Right lobe of liver (tissue), 6 donors: ENCODE data around the gene RIPK3. TPM values are rescaled to one million over a fixed set of nuclear protein-coding genes. Genes with fewer than 3 reads are reported as not detected.
"Not testable (repeated sequence)": the region's sequence is repeated elsewhere in the genome, so short reads cannot be mapped to it uniquely, and the experiment has no call there.

Source experiments
- ATAC-seq, 4 donors: fragments of 200-7000 bp; cut with Tn5 transposase; one replicate each; pipeline ENCODE4 v1.9.1; 2020; ENCODE audit warnings: mild to moderate bottlenecking in 4 of 4, moderate library complexity in 4 of 4
- DNase-seq, 3 donors: peaks; one replicate each; pipeline ENCODE4 v3.0.0-alpha.2; 2020
- H3K27ac ChIP-seq, 3 donors: fragments of 200-600 bp; one replicate each; pipeline ENCODE4 v1.8.0; 2022
- H3K27me3 ChIP-seq, 2 donors: fragments of 200-600 bp; one replicate each; pipeline ENCODE4 v1.8.0; 2022
- H3K36me3 ChIP-seq, 4 donors: fragments of 200-600 bp; sonication (generic) in 1 of 4; one replicate each; pipeline versions ENCODE4 v1.5.1 to v1.8.0; 2017 to 2022; ENCODE audit warnings: control low read depth in 1 of 4
- H3K4me1 ChIP-seq, 4 donors: fragments of 200-600 bp; sonication (generic) in 1 of 4; one replicate each; pipeline versions ENCODE4 v1.5.1 to v1.8.0; 2017 to 2022; ENCODE audit warnings: control low read depth in 1 of 4
- H3K4me3 ChIP-seq, 3 donors: fragments of 200-600 bp; one replicate each; pipeline ENCODE4 v1.8.0; 2022
- H3K9me3 ChIP-seq, 4 donors: fragments of 200-600 bp; sonication (generic) in 1 of 4; one replicate each; pipeline versions ENCODE4 v1.5.1 to v1.8.0; 2017 to 2022; ENCODE audit warnings: control low read depth in 1 of 4
- POLR2A ChIP-seq: fragments of 450-650 bp; IDR thresholded peaks from one replicate; pipeline ENCODE4 v1.6.1; 2017; ENCODE audit warnings: antibody characterized with exemption, mild to moderate bottlenecking
- WGBS: methylation state at CpG from one replicate; pipeline ENCODE4 v1.1.6; 2018; ENCODE audit warnings: low coverage, low lambda C conversion rate; ENCODE audit not compliant: insufficient coverage; ENCODE audit errors: missing lambda C conversion rate; 5-methylcytosine and 5-hydroxymethylcytosine counted together
- intact Hi-C, 2 donors: fragments of 100-400 bp; cut with DNase I; formaldehyde crosslinking; loops; one replicate each; pipeline versions ENCODE4 v1.11.2 to v1.14.1; 2022
- long read RNA-seq: library from polyadenylated mRNA; unstranded; transcript quantifications from one replicate; pipeline ENCODE4 v2.0.0, GENCODE V29; 2019
- total RNA-seq, 6 experiments: library from RNA; depleted of rRNA in 2 of 6; stranded (reverse); fragments of >200 nt in 2 of 6; fragmentation: NEBNext Ultra II Directional in 3 of 6; extraction: Animal tissue kit (Norgen Biotek cat#: 25700) in 3 of 6; gene quantifications; one replicate each; pipeline versions ENCODE4 v1.1.0 to v1.2.4, GENCODE V29; 2016 to 2023
- TF ChIP-seq, protein P1 (sequence below), 4 donors: fragments of 200-600 bp in 3 of 4; fragments of 450-650 bp in 1 of 4; IDR thresholded peaks; one replicate each; pipeline versions ENCODE4 v1.5.1 to v1.8.0; 2016 to 2022; ENCODE audit warnings: antibody characterized with exemption in 4 of 4, mild to moderate bottlenecking in 2 of 4
- donor health status: DM: no; HTN: yes; CAD: no.
- donor health status: DM: no; HTN: no; CAD: no.
- donor health status: DM: no; HTN: no; CAD: no.
- donor health status: DM: no; HTN: yes; CAD: no.
- donor health status: DM: no; HTN: yes; CAD: no.

The RIPK3 gene
- total RNA-seq: 1 to 10 TPM in 2 of 6 experiments, under 1 TPM in 4; 0.70 to 1.6 (median 0.90) TPM
- long read RNA-seq: 0 reads

DNA sequence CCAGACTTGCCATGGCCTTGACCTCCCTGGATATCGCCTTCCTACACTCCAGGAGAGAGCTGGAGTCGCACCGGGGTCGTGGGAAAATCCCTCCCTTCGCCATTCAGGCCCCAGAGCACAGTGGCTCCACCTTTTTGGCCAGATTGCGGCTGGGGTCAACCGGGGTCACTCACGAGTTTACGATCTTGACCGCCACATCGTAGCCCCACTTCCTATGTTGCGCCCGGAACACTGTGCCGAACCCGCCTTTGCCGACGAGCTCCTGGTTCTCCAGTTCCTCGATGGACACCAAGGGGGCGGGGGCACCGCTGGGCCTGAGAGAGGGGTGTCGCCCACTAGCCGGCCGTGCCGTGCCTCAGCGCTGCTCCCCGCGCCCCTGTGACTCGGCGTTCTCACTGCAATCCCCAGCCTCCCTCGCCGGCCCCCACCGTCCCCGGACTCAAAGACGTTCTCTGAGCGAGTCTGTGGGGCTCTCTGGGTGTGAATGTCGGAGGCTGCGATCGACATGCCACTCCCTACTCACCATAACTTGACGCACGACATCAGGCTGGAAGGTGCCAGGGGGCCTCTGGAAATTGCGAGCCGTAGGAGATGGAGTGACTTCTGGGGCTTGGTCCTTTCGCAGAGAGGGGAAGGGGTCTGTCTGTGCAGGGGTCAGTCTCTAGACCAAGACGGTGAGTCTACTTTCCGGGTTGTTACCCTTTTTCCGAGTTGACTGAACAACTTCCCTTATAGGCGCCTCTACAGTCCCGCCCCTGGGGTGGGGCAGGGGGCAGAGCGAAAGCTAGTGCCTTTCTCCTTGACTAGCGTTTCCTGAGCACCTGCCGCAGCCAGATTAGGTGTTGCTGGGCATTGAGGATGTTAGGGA lies at the start of gene RIPK3:
Gene RIPK3 (minus strand): TSS at position 708 of the 868 bp plus-strand sequence. CDS start 165 bp downstream, at position 543.
- peak within 1 kb of the TSS; percentile 18 to 41 (median 18) for H3K4me3 ChIP-seq
- intact Hi-C loops: no loop called here
- H3K36me3 ChIP-seq: no peaks in the 10 kb centered on the region
- peak; percentile 22 to 48 (median 44) for ATAC-seq
- no peaks in the 10 kb centered on the region for H3K27me3 ChIP-seq
- TF ChIP-seq POLR2A: no peak
- TF ChIP-seq, protein P1, sequence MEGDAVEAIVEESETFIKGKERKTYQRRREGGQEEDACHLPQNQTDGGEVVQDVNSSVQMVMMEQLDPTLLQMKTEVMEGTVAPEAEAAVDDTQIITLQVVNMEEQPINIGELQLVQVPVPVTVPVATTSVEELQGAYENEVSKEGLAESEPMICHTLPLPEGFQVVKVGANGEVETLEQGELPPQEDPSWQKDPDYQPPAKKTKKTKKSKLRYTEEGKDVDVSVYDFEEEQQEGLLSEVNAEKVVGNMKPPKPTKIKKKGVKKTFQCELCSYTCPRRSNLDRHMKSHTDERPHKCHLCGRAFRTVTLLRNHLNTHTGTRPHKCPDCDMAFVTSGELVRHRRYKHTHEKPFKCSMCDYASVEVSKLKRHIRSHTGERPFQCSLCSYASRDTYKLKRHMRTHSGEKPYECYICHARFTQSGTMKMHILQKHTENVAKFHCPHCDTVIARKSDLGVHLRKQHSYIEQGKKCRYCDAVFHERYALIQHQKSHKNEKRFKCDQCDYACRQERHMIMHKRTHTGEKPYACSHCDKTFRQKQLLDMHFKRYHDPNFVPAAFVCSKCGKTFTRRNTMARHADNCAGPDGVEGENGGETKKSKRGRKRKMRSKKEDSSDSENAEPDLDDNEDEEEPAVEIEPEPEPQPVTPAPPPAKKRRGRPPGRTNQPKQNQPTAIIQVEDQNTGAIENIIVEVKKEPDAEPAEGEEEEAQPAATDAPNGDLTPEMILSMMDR (IDR thresholded peaks at IDR 0.05): no peak
- DNase-seq: peak in 2 of 3 donors; percentile 49 to 67
- 29% methylated on average over 30 of the region's 51 CpGs for WGBS
- H3K4me1 ChIP-seq: peaks cover 0 to 12% (median 0%) of the 10 kb centered on the region in 4 donors
- H3K9me3 ChIP-seq: no peaks in the 10 kb centered on the region
- H3K27ac ChIP-seq: peak within 1 kb of the TSS in 1 of 3 donors; percentile 13

DNA sequence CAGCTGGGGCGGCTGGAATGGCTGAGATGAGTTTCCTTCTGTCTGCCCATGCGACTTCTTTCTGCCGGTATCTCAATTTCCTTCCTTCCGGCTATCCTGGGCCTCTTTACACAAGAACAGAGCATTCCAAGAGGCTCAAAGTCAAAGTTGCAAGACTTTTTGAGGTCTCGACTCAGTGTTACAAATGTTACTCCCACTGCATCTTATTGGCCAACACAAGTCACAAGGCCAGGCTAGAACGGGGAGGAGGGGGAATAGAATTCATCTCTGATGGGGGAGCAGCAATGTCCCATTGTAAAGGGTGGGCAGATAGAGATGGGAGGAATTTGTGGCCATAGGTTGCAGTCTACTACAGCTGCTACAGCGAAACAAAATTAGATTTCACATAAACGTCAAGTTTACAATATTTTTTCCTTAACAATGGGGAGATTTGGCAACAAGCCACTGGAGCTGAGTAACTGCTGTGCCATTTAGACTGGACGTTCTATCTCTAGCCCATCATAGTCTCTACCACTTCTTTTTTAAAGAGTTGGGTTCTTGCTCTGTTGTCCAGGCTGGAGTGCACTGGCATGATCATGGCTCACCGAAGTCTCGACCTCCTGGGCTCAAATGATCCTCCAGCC lies 49.5 kb upstream of the RIPK3 start:
- ATAC-seq (peak in 1 of 4 donors; percentile 14), DNase-seq (no peak)
- Histone ChIP-seq H3K27ac (no peak overlapping the region), H3K36me3 (no peaks in the 10 kb centered on the region), H3K9me3 (no peaks in the 10 kb centered on the region), H3K27me3 (no peaks in the 10 kb centered on the region), H3K4me1 (peaks cover 0 to 17% (median 0%) of the 10 kb centered on the region in 4 donors), H3K4me3 (no peak overlapping the region)
- intact Hi-C loops: no loop called here
- TF ChIP-seq POLR2A: no peak
- TF ChIP-seq, protein P1 (IDR thresholded peaks at IDR 0.05): no peak
- 67% methylated on average over 11 of the region's 11 CpGs for WGBS

DNA sequence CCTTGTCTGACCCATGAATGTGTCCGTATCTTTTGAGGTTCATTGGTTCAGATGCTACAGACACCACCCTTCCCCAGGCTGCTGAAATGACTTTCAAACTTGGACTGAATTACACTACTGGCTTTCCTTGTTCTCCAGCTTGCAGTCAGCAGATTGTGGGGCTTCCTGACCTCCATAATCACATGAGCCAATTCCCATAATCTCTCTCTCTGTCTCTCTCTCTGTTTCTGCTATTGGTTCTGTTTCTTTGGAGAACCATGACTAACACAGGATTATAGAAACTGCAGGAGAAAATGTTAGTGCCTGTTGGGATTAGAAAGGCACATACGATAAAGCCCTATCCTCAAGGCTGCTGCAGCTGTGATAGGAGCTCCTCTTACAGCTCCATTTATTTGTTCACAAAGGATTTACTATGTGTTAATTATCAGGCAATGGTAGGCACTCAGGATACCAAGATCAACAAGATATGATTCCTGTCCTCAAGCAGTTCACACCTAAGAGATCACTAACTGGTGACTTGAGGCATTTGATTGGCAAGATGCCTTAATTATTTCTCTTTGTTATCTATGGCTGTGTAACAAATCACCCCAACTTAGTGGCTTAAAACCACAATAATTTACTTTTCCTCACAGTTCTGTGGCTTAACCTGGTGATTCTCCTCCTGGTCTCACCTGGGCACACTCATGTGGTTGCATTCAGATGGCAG lies 48.8 kb upstream of the RIPK3 start:
- 46% methylated on average over 2 of the region's 2 CpGs for WGBS
- DNase-seq (no peak), ATAC-seq (no peak)
- Histone ChIP-seq H3K9me3 (no peaks in the 10 kb centered on the region), H3K27me3 (no peaks in the 10 kb centered on the region), H3K27ac (no peak overlapping the region), H3K4me3 (no peak overlapping the region), H3K36me3 (no peaks in the 10 kb centered on the region), H3K4me1 (peaks cover 0 to 17% (median 0%) of the 10 kb centered on the region in 4 donors)
- intact Hi-C loops: no loop called here
- TF ChIP-seq POLR2A: no peak
- TF ChIP-seq, protein P1 (IDR thresholded peaks at IDR 0.05): no peak

DNA sequence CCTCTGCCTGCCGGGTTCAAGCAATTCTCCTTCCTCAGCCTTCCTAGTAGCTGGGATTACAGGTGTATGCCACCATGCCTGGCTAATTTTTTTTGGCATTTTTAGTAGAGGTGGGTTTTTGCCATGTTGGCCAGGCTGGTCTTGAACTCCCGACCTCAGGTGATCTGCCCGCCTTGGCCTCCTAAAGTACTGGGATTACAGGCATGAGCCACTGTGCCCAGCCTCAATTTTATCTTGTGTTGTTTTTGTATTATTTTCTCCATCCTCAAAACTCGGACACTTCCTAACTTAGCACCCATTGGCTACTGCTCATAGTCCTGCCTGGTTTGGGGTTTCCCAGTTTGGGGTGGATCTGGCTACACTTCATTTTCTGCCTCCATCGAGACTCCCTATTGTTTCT lies 47.8 kb upstream of the RIPK3 start:
- WGBS: 66% methylated on average over 5 of the region's 5 CpGs
- H3K4me3 ChIP-seq, H3K27ac ChIP-seq, H3K36me3 ChIP-seq, DNase-seq, intact Hi-C loops, H3K9me3 ChIP-seq, ATAC-seq, H3K27me3 ChIP-seq: not testable (repeated sequence)
- H3K4me1 ChIP-seq: peaks cover 0 to 17% (median 0%) of the 10 kb centered on the region in 4 donors
